Measurements from ENCODE around the gene FRY.

The FRY gene

GRCh38 chr13:32087955-32088747 lies 56.6 kb downstream of the FRY start:
- TF ChIP-seq CTCF (IDR thresholded peaks at IDR 0.05; ENCODE audit: insufficient read depth, low read depth, low read length, missing control alignments), result no peak
- no peak overlapping the region for H3K4me3 ChIP-seq (ENCODE audit: low read length)
- no peak for DNase-seq (ENCODE audit: low read depth)

GRCh38 chr13:32092496-32092895 lies 60.9 kb downstream of the FRY start:
- no peak overlapping the region for H3K4me3 ChIP-seq (ENCODE audit: low read length)
- no peak for TF ChIP-seq CTCF (IDR thresholded peaks at IDR 0.05; ENCODE audit: insufficient read depth, low read depth, low read length, missing control alignments)
- DNase-seq (ENCODE audit: low read depth), result no peak

GRCh38 chr13:32093006-32093405 lies 61.4 kb downstream of the FRY start:
- no peak overlapping the region for H3K4me3 ChIP-seq (ENCODE audit: low read length)
- DNase-seq (ENCODE audit: low read depth), result no peak
- TF ChIP-seq CTCF (IDR thresholded peaks at IDR 0.05; ENCODE audit: insufficient read depth, low read depth, low read length, missing control alignments), result no peak

GRCh38 chr13:32098272-32098671 lies 66.7 kb downstream of the FRY start:
- peak; percentile 10 for DNase-seq (ENCODE audit: low read depth)
- no peak for TF ChIP-seq CTCF (IDR thresholded peaks at IDR 0.05; ENCODE audit: insufficient read depth, low read depth, low read length, missing control alignments)

GRCh38 chr13:32105653-32106313 lies 74.2 kb downstream of the FRY start:
- DNase-seq (ENCODE audit: low read depth), result no peak
- H3K4me3 ChIP-seq (ENCODE audit: low read length), result no peak overlapping the region
- TF ChIP-seq CTCF (IDR thresholded peaks at IDR 0.05; ENCODE audit: insufficient read depth, low read depth, low read length, missing control alignments), result no peak

More at GRCh38 chr13:32098272-32098671, 66.7 kb downstream of the FRY start:
- H3K4me3 ChIP-seq (ENCODE audit: low read length), result no peak overlapping the region

GRCh38 chr13:32107474-32107873 lies 75.9 kb downstream of the FRY start:
- DNase-seq (ENCODE audit: low read depth), result no peak
- H3K4me3 ChIP-seq (ENCODE audit: low read length), result no peak overlapping the region
- no peak for TF ChIP-seq CTCF (IDR thresholded peaks at IDR 0.05; ENCODE audit: insufficient read depth, low read depth, low read length, missing control alignments)

Data from epithelial cell of esophagus (primary cell).